HepG2 (cell line): ENCODE results near the gene CCDC14. TPM values are rescaled to one million over a fixed set of nuclear protein-coding genes. Genes with fewer than 3 reads are reported as not detected.

Source experiments
- NFE2L2 ChIP-seq: fragments of 150-350 bp; IDR thresholded peaks from 2 replicates; pipeline ENCODE4 v1.6.1; 2014; ENCODE audit warnings: low read length
- RAD21 ChIP-seq: fragments of 450-650 bp; formaldehyde crosslinking; IDR thresholded peaks from 2 replicates; pipeline ENCODE4 v1.5.0; 2020; ENCODE audit warnings: mild to moderate bottlenecking
- SRY ChIP-seq: sonication (generic); formaldehyde crosslinking; IDR thresholded peaks from 2 replicates; pipeline ENCODE4 v1.8.0; 2022; ENCODE audit warnings: mild to moderate bottlenecking, missing genetic modification reagents
- ZBTB7B ChIP-seq: sonication (generic); formaldehyde crosslinking; IDR thresholded peaks from 2 replicates; pipeline ENCODE4 v1.4.0; 2020; ENCODE audit warnings: missing genetic modification reagents
- ZMYM3 ChIP-seq: sonication (generic); formaldehyde crosslinking; IDR thresholded peaks from 2 replicates; pipeline ENCODE4 v1.5.1; 2020; ENCODE audit warnings: mild to moderate bottlenecking, missing genetic modification reagents
- polyA plus RNA-seq, 8 experiments: library from polyadenylated mRNA; depleted of rRNA in 3 of 8; stranded (reverse) in 7 of 8; unstranded in 1 of 8; fragments of >200 nt; fragmentation: Illumina TruSeq in 4 of 8; extraction: Trizol in 4 of 8; gene quantifications; 2 replicates each; pipeline versions ENCODE4 v1.2.1 to v1.2.3, GENCODE V29; 2011 to 2016; ENCODE audit warnings: low read depth in 4 of 8, missing spikeins in 1 of 8, mixed read lengths in 1 of 8; ENCODE audit not compliant: insufficient read depth in 1 of 8
- total RNA-seq, 5 experiments: library from RNA; depleted of rRNA; stranded (reverse); fragments of >200 nt; fragmentation: Illumina TruSeq; extraction: Trizol; gene quantifications; 2 replicates each; pipeline ENCODE4 v1.2.3, GENCODE V29; 2016; ENCODE audit warnings: low read depth in 1 of 5
- TF ChIP-seq, protein P1 (sequence below): IDR thresholded peaks from 2 replicates; pipeline ENCODE4 v1.6.1; 2012; ENCODE audit warnings: low read length, improper control_type of control experiment
- TF ChIP-seq, protein P2 (sequence below): sonication (generic); formaldehyde crosslinking; IDR thresholded peaks from 2 replicates; pipeline ENCODE4 v1.4.0; 2020; ENCODE audit warnings: missing genetic modification reagents
- TF ChIP-seq, protein P3 (sequence below): sonication (generic); formaldehyde crosslinking; IDR thresholded peaks from 2 replicates; pipeline ENCODE4 v1.4.0; 2020; ENCODE audit warnings: missing genetic modification reagents
- TF ChIP-seq, protein P4 (sequence below): sonication (generic); formaldehyde crosslinking; IDR thresholded peaks from 2 replicates; pipeline ENCODE4 v1.5.0; 2020; ENCODE audit warnings: mild to moderate bottlenecking, missing genetic modification reagents, borderline replicate concordance
- TF ChIP-seq, protein P5 (sequence below): sonication (generic); formaldehyde crosslinking; conservative IDR thresholded peaks from 2 replicates; pipeline ENCODE4 v1.4.0; 2020; ENCODE audit warnings: missing genetic modification reagents

The CCDC14 gene
- total and polyA plus RNA-seq, 2 of the 13 experiments (the other 11 are each of a cell fraction or from before 2014, with no cell fraction given) = 48.7 to 49.0 TPM

DNA sequence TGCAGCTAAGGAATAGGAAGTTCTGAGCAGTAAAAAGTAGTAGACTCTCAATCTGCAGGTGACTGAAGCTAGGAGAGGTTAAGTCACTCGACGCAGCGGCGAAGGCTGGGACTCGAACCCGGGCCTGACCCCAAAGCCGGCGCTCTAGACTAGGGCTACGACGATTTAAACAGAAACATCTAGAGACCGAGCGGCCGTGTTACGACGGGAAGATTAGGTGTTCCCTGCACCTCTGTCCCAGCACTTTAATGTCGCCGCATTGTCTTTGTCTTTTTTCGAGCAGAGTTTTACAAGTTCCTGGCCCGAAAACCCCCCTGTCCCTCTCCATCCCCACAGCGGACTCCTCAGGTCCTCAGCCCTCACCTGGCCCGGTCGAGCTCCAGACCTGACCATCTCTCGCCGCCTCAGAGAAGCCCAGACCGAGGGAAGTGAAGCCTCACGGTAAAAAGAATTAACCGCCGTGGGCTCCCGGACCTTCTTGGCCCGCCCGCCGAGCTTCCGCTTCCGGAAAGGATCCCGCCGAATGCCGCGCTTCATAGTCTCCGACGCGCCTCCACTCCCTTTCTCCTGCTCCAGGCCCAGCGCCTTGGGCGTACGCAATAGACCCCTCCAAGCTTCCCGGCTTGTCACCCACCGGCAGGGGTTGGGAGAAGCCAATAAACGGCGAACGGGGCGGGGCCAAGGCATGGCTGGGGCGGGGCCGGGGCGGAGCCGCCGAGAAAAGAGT is at the start of gene CCDC14 (continued):
- TF ChIP-seq, protein P1, sequence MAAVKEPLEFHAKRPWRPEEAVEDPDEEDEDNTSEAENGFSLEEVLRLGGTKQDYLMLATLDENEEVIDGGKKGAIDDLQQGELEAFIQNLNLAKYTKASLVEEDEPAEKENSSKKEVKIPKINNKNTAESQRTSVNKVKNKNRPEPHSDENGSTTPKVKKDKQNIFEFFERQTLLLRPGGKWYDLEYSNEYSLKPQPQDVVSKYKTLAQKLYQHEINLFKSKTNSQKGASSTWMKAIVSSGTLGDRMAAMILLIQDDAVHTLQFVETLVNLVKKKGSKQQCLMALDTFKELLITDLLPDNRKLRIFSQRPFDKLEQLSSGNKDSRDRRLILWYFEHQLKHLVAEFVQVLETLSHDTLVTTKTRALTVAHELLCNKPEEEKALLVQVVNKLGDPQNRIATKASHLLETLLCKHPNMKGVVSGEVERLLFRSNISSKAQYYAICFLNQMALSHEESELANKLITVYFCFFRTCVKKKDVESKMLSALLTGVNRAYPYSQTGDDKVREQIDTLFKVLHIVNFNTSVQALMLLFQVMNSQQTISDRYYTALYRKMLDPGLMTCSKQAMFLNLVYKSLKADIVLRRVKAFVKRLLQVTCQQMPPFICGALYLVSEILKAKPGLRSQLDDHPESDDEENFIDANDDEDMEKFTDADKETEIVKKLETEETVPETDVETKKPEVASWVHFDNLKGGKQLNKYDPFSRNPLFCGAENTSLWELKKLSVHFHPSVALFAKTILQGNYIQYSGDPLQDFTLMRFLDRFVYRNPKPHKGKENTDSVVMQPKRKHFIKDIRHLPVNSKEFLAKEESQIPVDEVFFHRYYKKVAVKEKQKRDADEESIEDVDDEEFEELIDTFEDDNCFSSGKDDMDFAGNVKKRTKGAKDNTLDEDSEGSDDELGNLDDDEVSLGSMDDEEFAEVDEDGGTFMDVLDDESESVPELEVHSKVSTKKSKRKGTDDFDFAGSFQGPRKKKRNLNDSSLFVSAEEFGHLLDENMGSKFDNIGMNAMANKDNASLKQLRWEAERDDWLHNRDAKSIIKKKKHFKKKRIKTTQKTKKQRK = no peak
- TF ChIP-seq SRY (CRISPR knock-in tag) (0 out of 2 replicates have a peak, but pooled peaks have one; percentile 44), ZMYM3 (CRISPR knock-in tag) (no peak; the same call in 1 of the 2 replicates), RAD21 (no peak), NFE2L2 (no peak), ZBTB7B (CRISPR knock-in tag) (0 out of 2 replicates have a peak, but pooled peaks have one; percentile 47)
- TF ChIP-seq, protein P2, sequence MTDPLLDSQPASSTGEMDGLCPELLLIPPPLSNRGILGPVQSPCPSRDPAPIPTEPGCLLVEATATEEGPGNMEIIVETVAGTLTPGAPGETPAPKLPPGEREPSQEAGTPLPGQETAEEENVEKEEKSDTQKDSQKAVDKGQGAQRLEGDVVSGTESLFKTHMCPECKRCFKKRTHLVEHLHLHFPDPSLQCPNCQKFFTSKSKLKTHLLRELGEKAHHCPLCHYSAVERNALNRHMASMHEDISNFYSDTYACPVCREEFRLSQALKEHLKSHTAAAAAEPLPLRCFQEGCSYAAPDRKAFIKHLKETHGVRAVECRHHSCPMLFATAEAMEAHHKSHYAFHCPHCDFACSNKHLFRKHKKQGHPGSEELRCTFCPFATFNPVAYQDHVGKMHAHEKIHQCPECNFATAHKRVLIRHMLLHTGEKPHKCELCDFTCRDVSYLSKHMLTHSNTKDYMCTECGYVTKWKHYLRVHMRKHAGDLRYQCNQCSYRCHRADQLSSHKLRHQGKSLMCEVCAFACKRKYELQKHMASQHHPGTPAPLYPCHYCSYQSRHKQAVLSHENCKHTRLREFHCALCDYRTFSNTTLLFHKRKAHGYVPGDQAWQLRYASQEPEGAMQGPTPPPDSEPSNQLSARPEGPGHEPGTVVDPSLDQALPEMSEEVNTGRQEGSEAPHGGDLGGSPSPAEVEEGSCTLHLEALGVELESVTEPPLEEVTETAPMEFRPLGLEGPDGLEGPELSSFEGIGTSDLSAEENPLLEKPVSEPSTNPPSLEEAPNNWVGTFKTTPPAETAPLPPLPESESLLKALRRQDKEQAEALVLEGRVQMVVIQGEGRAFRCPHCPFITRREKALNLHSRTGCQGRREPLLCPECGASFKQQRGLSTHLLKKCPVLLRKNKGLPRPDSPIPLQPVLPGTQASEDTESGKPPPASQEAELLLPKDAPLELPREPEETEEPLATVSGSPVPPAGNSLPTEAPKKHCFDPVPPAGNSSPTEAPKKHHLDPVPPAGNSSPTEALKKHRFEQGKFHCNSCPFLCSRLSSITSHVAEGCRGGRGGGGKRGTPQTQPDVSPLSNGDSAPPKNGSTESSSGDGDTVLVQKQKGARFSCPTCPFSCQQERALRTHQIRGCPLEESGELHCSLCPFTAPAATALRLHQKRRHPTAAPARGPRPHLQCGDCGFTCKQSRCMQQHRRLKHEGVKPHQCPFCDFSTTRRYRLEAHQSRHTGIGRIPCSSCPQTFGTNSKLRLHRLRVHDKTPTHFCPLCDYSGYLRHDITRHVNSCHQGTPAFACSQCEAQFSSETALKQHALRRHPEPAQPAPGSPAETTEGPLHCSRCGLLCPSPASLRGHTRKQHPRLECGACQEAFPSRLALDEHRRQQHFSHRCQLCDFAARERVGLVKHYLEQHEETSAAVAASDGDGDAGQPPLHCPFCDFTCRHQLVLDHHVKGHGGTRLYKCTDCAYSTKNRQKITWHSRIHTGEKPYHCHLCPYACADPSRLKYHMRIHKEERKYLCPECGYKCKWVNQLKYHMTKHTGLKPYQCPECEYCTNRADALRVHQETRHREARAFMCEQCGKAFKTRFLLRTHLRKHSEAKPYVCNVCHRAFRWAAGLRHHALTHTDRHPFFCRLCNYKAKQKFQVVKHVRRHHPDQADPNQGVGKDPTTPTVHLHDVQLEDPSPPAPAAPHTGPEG (CRISPR knock-in tag) = no peak
- TF ChIP-seq, protein P3, sequence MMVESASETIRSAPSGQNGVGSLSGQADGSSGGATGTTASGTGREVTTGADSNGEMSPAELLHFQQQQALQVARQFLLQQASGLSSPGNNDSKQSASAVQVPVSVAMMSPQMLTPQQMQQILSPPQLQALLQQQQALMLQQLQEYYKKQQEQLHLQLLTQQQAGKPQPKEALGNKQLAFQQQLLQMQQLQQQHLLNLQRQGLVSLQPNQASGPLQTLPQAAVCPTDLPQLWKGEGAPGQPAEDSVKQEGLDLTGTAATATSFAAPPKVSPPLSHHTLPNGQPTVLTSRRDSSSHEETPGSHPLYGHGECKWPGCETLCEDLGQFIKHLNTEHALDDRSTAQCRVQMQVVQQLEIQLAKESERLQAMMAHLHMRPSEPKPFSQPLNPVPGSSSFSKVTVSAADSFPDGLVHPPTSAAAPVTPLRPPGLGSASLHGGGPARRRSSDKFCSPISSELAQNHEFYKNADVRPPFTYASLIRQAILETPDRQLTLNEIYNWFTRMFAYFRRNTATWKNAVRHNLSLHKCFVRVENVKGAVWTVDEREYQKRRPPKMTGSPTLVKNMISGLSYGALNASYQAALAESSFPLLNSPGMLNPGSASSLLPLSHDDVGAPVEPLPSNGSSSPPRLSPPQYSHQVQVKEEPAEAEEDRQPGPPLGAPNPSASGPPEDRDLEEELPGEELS (CRISPR knock-in tag) = no peak
- TF ChIP-seq, protein P4, sequence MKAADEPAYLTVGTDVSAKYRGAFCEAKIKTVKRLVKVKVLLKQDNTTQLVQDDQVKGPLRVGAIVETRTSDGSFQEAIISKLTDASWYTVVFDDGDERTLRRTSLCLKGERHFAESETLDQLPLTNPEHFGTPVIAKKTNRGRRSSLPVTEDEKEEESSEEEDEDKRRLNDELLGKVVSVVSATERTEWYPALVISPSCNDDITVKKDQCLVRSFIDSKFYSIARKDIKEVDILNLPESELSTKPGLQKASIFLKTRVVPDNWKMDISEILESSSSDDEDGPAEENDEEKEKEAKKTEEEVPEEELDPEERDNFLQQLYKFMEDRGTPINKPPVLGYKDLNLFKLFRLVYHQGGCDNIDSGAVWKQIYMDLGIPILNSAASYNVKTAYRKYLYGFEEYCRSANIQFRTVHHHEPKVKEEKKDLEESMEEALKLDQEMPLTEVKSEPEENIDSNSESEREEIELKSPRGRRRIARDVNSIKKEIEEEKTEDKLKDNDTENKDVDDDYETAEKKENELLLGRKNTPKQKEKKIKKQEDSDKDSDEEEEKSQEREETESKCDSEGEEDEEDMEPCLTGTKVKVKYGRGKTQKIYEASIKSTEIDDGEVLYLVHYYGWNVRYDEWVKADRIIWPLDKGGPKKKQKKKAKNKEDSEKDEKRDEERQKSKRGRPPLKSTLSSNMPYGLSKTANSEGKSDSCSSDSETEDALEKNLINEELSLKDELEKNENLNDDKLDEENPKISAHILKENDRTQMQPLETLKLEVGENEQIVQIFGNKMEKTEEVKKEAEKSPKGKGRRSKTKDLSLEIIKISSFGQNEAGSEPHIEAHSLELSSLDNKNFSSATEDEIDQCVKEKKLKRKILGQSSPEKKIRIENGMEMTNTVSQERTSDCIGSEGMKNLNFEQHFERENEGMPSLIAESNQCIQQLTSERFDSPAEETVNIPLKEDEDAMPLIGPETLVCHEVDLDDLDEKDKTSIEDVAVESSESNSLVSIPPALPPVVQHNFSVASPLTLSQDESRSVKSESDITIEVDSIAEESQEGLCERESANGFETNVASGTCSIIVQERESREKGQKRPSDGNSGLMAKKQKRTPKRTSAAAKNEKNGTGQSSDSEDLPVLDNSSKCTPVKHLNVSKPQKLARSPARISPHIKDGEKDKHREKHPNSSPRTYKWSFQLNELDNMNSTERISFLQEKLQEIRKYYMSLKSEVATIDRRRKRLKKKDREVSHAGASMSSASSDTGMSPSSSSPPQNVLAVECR (CRISPR knock-in tag) = peak; percentile 82; the same call in 1 of the 2 replicates
- TF ChIP-seq, protein P5, sequence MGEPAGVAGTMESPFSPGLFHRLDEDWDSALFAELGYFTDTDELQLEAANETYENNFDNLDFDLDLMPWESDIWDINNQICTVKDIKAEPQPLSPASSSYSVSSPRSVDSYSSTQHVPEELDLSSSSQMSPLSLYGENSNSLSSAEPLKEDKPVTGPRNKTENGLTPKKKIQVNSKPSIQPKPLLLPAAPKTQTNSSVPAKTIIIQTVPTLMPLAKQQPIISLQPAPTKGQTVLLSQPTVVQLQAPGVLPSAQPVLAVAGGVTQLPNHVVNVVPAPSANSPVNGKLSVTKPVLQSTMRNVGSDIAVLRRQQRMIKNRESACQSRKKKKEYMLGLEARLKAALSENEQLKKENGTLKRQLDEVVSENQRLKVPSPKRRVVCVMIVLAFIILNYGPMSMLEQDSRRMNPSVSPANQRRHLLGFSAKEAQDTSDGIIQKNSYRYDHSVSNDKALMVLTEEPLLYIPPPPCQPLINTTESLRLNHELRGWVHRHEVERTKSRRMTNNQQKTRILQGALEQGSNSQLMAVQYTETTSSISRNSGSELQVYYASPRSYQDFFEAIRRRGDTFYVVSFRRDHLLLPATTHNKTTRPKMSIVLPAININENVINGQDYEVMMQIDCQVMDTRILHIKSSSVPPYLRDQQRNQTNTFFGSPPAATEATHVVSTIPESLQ (CRISPR knock-in tag) = no peak
